K562 (cell line): ENCODE measurements around the gene KATNAL1. TPM values are rescaled to one million over a fixed set of nuclear protein-coding genes. Genes with fewer than 3 reads are reported as not detected.

Source experiments
- AFF1 ChIP-seq, 2 experiments: fragments of 450-650 bp; IDR thresholded peaks; 2 replicates each; pipeline ENCODE4 v1.6.1; 2018; ENCODE audit warnings: mild to moderate bottlenecking in 2 of 2, low read depth in 1 of 2; ENCODE audit not compliant: partially characterized antibody in 2 of 2
- ATF1 ChIP-seq, 2 experiments: fragments of 450-650 bp in 1 of 2; IDR thresholded peaks; 2 replicates each; pipeline ENCODE4 v1.6.1; 2016; ENCODE audit warnings: missing compliant biosample characterization in 1 of 2, missing genetic modification characterization in 1 of 2
- ATF4 ChIP-seq: fragments of 450-650 bp; formaldehyde crosslinking; IDR thresholded peaks from 2 replicates; pipeline ENCODE4 v1.4.0; 2022; ENCODE audit warnings: mild to moderate bottlenecking, moderate library complexity
- BACH1 ChIP-seq: fragments of 200-800 bp; sonication (Bioruptor generic); IDR thresholded peaks from 2 replicates; pipeline ENCODE4 v1.6.1; 2016; ENCODE audit warnings: missing genetic modification characterization, missing compliant biosample characterization
- CBFA2T2 ChIP-seq: fragments of 450-650 bp; conservative IDR thresholded peaks from 2 replicates; pipeline ENCODE4 v1.6.1; 2017; ENCODE audit warnings: mild to moderate bottlenecking
- ELF4 ChIP-seq: fragments of 450-650 bp; formaldehyde crosslinking; IDR thresholded peaks from 2 replicates; pipeline ENCODE4 v1.4.0; 2022; ENCODE audit warnings: missing genetic modification characterization
- FOSL1 ChIP-seq: fragments of 200-800 bp; sonication (Bioruptor generic); conservative IDR thresholded peaks from 2 replicates; pipeline ENCODE4 v1.6.1; 2016; ENCODE audit warnings: missing genetic modification characterization, missing compliant biosample characterization
- HDAC1 ChIP-seq, 2 experiments: fragments of 450-650 bp; IDR thresholded peaks; 2 replicates each; pipeline ENCODE4 v1.6.1; 2016 to 2017; ENCODE audit warnings: inconsistent platforms in 1 of 2, mild to moderate bottlenecking in 1 of 2, moderate library complexity in 1 of 2
- KDM2B ChIP-seq: fragments of 250-450 bp; sonication (Bioruptor Pico); IDR thresholded peaks from 2 replicates; pipeline ENCODE4 v1.8.0; 2021; ENCODE audit warnings: mild to moderate bottlenecking, moderate library complexity
- MAFK ChIP-seq: IDR thresholded peaks from 2 replicates; pipeline ENCODE4 v1.6.1; 2011; ENCODE audit warnings: low read length, improper control_type of control experiment
- MEF2A ChIP-seq: IDR thresholded peaks from 2 replicates; pipeline ENCODE4 v1.6.1; 2011; ENCODE audit warnings: low read depth, mild to moderate bottlenecking, low read length, moderate library complexity; ENCODE audit not compliant: control insufficient read depth
- NR1H2 ChIP-seq: sonication (generic); formaldehyde crosslinking; IDR thresholded peaks from 2 replicates; pipeline ENCODE4 v1.4.0; 2020; ENCODE audit warnings: mild to moderate bottlenecking, missing genetic modification reagents
- POLR2B ChIP-seq: fragments of 450-650 bp; IDR thresholded peaks from 2 replicates; pipeline ENCODE4 v1.6.1; 2018; ENCODE audit warnings: low read depth; ENCODE audit not compliant: partially characterized antibody
- RNF2 ChIP-seq: sonication (generic); IDR thresholded peaks from 2 replicates; pipeline ENCODE4 v1.6.1; 2016
- SMARCB1 ChIP-seq: IDR thresholded peaks from 2 replicates; pipeline ENCODE4 v1.6.1; 2011; ENCODE audit warnings: improper control_type of control experiment, low read depth; ENCODE audit not compliant: insufficient read length
- TAF15 ChIP-seq: fragments of 200-400 bp; formaldehyde crosslinking; IDR thresholded peaks from 2 replicates; pipeline ENCODE4 v1.6.1; 2017; ENCODE audit warnings: mild to moderate bottlenecking, low read depth, low read length, moderate library complexity
- ZC3H4 ChIP-seq: sonication (generic); formaldehyde crosslinking; IDR thresholded peaks from 2 replicates; pipeline ENCODE4 v1.9.0; 2021; ENCODE audit warnings: missing genetic modification reagents, borderline replicate concordance
- ZFX ChIP-seq: sonication (generic); formaldehyde crosslinking; IDR thresholded peaks from 2 replicates; pipeline ENCODE4 v1.8.0; 2022; ENCODE audit warnings: mild to moderate bottlenecking, missing genetic modification reagents, moderate library complexity
- ZNF518B ChIP-seq: fragments of 250-450 bp; sonication (Bioruptor Pico); IDR thresholded peaks from 2 replicates; pipeline ENCODE4 v1.5.0; 2021; ENCODE audit warnings: mild to moderate bottlenecking, moderate library complexity
- ZNF785 ChIP-seq: fragments of 250-450 bp; sonication (Bioruptor Pico); IDR thresholded peaks from 2 replicates; pipeline ENCODE4 v1.4.0; 2020; ENCODE audit warnings: mild to moderate bottlenecking
- polyA plus RNA-seq, 8 experiments: library from polyadenylated mRNA; depleted of rRNA in 4 of 8; stranded (reverse) in 5 of 8; unstranded in 3 of 8; fragments of >200 nt; fragmentation: Nextera tagmentation in 2 of 8; fragmentation: Illumina TruSeq in 1 of 8; extraction: Ambion mirVana in 2 of 8; extraction: Trizol in 1 of 8; gene quantifications; 2 replicates each; pipeline versions ENCODE4 v1.2.1 to v1.2.3, GENCODE V29; 2011 to 2014; ENCODE audit warnings: inconsistent platforms in 1 of 8, missing spikeins in 1 of 8
- total RNA-seq, 7 experiments: library from RNA; depleted of rRNA in 6 of 7; stranded (reverse); fragments of >200 nt in 6 of 7; fragmentation: Illumina TruSeq in 2 of 7; extraction: Trizol in 2 of 7; gene quantifications; 2 replicates each; pipeline versions ENCODE4 v1.2.1 to v1.2.3, GENCODE V29; 2011 to 2021; ENCODE audit warnings: low replicate concordance in 1 of 7

KATNAL1 gene
- total and polyA plus RNA-seq, 9 of the 15 experiments (the other 6 are each of a cell fraction or from before 2014, with no cell fraction given) = 2.5 to 8.2 (median 5.5) TPM

GRCh38 chr13:30340331-30341250 is 33.2 kb upstream of the KATNAL1 start (continued):
- TF ChIP-seq ZNF518B (CRISPR knock-in tag) = no peak
- TF ChIP-seq TAF15 = no peak
- TF ChIP-seq ZC3H4 (CRISPR knock-in tag) = no peak
- no peak for TF ChIP-seq KDM2B (CRISPR knock-in tag)
- TF ChIP-seq AFF1 (IDR thresholded peaks at IDR 0.05; ENCODE audit: low read depth in 1 of 2, partially characterized antibody in 2 of 2) = peak in 1 of 2 experiments; percentile 59
- TF ChIP-seq POLR2B = no peak
- TF ChIP-seq ATF4 (CRISPR knock-in tag) = no peak
- no peak for TF ChIP-seq BACH1 (tag)
- TF ChIP-seq ZNF785 = no peak
- TF ChIP-seq FOSL1 (tag) = peak; percentile 68
- no peak for TF ChIP-seq HDAC1 (IDR thresholded peaks at IDR 0.05)
- no peak for TF ChIP-seq NR1H2 (CRISPR knock-in tag)
- TF ChIP-seq RNF2 = no peak
- TF ChIP-seq ZFX (CRISPR knock-in tag) = peak; percentile 42; the same call in 1 of the 2 replicates
- no peak for TF ChIP-seq MAFK
- TF ChIP-seq MEF2A = no peak
- TF ChIP-seq ATF1 (CRISPR knock-in tag; IDR thresholded peaks at IDR 0.05) = no peak
- TF ChIP-seq ATF1 (tag; IDR thresholded peaks at IDR 0.05) = no peak
- TF ChIP-seq SMARCB1 = no peak
- no peak for TF ChIP-seq ELF4 (CRISPR knock-in tag)
- TF ChIP-seq CBFA2T2 = peak; percentile 37; the same call in 1 of the 2 replicates
